ENCODE results near the gene UBE2E1.

Gene UBE2E1

GRCh38 chr3:23920151-23920655 is 114.4 kb downstream of the UBE2E1 start:
- no peak for DNase-seq

DNA sequence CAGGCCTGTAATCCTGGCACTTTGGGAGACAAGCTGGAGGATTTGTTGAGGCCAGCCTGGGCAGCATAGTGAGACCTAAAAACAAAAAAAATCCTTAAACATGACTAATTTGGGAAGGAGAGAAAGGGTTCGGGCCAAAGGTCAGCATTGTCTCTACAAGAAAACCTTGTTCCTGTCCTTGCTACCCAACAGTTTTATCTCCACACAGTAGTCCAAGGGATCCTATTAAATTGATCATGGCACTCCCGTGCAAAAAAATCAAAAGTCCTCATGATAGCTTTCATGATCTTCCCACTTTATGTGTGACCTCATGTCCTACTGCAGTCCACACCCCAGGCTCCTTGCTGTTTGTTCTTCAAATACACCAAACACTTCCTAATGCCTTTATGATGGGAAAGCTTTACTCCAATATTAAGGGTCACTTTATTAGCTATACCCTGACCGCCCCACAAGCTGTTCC is 115.3 kb downstream of the UBE2E1 start:
- no peak for DNase-seq

GRCh38 chr3:23923786-23924185 is 118.0 kb downstream of the UBE2E1 start:
- no peak for DNase-seq

DNA sequence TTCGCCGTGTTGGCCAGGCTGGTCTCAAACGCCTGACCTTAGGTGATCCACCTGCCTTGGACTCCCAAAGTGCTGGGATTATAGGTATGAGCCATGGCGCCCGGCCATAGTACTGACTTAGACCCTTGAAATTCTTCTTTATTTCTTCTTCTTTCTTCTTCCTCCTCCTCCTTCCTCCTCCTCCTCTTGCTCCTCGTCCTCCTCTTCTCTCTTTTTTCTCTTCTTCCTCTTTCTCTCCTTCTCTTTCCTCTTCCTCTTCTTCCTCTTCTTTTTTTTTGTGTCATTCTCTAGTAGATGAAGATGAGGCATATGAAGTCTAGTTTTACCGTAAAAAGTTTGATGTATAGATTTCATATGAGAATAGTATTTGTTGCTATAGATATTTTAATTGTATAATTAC is 120.5 kb downstream of the UBE2E1 start:
- DNase-seq, result no peak

DNA sequence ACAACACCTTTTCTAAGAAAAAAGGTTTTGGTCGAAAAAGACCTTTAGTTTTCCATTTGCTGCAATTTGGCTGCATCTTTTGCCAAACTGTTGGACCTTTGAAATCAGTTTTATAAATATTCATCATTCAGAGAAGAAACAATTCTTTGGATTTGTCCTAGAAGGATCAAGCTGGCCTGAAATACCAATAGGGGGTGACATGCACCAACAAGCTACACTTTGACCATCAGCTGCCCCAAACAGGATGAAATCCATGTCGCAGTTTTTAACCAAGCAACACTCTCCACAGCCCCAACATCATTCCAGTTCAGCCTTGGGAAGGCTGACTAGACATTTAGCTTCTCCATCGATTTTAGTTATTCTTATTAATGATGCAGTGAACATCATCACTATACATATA is 121.0 kb downstream of the UBE2E1 start:
- DNase-seq, result no peak

- DNase-seq, result no peak
These were observed 122.8 kb downstream of the UBE2E1 start for GRCh38 chr3:23928524-23928923.

DNA sequence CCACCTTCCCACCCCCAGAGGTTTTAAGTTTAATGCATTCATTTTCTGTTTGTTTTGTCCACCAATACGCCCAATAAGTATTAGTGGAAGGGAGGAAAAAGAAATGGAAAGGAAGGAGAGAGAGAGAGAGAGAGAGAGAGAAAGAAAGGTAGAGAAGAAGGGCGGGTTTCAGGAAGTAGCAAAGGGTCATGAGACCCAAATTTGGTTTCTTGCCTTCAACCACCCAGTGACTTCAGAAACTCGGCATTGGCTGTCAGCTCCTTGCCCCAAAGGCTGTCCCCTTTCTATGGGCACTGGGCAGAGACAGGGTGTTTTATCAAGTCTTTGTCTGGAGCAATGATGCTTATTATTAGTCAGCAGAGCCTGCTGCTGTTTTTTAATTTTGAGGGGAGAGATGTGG is 125.8 kb downstream of the UBE2E1 start:
- no peak for DNase-seq

DNA sequence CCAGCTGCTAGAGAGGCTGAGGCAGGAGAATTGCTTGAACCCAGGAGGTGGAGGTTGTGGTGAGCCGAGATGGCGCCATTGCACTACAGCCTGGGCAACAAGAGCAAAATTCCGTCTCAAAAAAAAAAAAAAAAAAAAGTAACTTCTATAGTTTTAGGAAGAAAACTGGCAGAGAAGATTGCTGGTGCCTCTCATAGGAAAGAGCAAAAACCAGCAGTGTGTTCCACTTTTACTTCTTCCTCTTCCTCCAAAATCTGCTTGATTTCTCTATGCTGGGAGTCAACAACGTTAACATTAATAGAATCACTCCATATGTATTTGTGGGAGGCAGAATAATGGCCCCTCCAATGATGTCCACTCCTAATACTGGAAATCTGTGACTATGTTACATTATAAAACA is 126.8 kb downstream of the UBE2E1 start:
- no peak for DNase-seq

- DNase-seq, result no peak
These were observed 128.5 kb downstream of the UBE2E1 start for GRCh38 chr3:23934253-23934652.

DNA sequence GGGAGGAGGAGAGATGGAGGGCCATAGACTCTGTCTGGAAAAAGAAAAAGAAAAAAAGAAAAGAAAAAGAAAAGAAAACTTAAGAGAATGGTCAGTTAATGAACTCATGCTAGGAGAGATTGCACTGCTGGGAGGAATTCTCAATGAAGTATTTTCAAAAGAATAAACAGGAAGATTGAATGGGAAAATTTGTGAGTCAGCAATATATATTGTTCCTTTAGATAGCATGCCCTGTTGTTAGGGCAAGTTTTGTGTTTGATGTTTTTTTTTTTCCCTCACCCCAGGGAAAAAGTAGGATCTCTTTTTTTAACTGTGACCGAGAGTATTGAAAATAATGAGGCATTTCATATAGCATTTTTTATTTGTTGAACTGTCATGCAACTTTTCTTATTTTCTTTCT is 131.5 kb downstream of the UBE2E1 start:
- no peak for DNase-seq

DNA sequence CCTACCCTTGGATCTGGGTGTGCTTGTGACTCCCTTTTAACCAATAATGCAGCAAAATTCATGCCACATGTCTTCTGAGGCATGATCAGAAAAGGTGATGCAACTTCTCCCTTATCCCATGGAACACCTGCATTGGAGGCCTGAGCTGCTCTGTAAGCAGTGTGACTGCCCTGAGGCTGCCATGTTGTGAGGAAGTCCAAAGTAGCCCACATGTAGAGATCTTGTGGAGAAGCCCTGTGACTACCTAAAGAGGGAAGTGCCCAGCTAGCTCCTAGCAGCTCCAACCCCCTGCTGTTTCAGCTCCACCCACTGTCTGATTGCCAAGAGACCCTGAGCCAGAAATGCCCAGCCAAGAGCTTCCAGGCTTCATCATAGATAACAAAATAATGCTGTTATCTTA is 132.9 kb downstream of the UBE2E1 start:
- no peak for DNase-seq

- DNase-seq, result no peak
These were observed 135.0 kb downstream of the UBE2E1 start for GRCh38 chr3:23940775-23941174.

All from right forelimb (tissue), 1 donor.